BE2C (cell line): ENCODE data around the gene JAG1.

Experiments used
- DNase-seq: peaks from one replicate; pipeline ENCODE4 v3.0.0-alpha.2; 2020
- H3K27me3 ChIP-seq: fragments of 250-450 bp; sonication (Bioruptor Pico); 2 replicates; pipeline ENCODE4 v1.5.1; 2020; ENCODE audit warnings: mild to moderate bottlenecking
- H3K36me3 ChIP-seq: fragments of 250-450 bp; sonication (Bioruptor Pico); 2 replicates; pipeline ENCODE4 v1.5.1; 2020; ENCODE audit warnings: mild to moderate bottlenecking
- H3K4me1 ChIP-seq: fragments of 250-450 bp; sonication (Bioruptor Pico); 2 replicates; pipeline ENCODE4 v1.5.1; 2020
- H3K4me3 ChIP-seq: 2 replicates; pipeline ENCODE4 v1.5.1; 2011; ENCODE audit warnings: low read depth, low read length
- H3K9me3 ChIP-seq: fragments of 250-450 bp; sonication (Bioruptor Pico); 2 replicates; pipeline ENCODE4 v1.5.1; 2020
- TF ChIP-seq, protein P1 (sequence below): IDR thresholded peaks from 2 replicates; pipeline ENCODE4 v1.5.1; 2012; ENCODE audit warnings: mild to moderate bottlenecking, low read depth, low read length

JAG1 gene

DNA sequence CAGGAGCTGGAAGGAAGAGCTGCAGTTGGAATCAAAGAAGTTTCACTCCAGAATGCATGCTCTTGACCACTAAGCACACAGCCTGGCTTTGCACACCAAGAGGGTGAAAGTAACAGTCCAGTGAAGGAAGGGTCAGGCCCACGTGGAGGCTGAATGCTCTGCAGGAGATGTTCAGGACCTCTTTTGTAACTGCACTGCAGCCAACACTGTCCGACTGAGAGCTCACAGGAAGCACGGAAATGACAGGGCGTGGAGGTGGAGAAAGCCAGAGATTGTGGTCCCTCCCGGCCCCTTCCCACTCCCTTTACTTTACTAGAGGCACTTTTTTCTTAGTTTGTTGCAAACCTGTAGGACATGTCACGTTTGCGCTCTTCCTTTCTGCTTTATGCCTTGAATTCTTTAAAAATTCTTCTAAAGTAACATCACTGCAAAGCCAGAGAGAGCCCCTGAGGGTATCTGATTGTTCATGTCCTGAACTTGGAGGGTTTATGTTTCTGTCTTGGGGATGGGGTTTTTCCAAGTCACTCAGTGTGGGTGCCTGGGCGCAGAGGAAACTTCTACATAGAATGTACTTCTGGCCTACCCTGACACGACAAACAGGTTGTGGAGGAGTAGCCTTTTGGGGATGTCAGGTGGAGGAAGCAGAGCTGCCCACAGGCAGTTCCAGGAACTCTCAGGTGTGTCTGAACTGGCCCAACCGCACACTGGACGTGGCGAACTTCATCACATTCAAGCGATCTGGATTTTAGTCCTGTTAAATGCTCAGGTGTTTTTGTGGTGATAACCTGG, 40.9 kb downstream of the JAG1 start:
- no peak for DNase-seq
- TF ChIP-seq, protein P1, sequence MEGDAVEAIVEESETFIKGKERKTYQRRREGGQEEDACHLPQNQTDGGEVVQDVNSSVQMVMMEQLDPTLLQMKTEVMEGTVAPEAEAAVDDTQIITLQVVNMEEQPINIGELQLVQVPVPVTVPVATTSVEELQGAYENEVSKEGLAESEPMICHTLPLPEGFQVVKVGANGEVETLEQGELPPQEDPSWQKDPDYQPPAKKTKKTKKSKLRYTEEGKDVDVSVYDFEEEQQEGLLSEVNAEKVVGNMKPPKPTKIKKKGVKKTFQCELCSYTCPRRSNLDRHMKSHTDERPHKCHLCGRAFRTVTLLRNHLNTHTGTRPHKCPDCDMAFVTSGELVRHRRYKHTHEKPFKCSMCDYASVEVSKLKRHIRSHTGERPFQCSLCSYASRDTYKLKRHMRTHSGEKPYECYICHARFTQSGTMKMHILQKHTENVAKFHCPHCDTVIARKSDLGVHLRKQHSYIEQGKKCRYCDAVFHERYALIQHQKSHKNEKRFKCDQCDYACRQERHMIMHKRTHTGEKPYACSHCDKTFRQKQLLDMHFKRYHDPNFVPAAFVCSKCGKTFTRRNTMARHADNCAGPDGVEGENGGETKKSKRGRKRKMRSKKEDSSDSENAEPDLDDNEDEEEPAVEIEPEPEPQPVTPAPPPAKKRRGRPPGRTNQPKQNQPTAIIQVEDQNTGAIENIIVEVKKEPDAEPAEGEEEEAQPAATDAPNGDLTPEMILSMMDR = no peak
- no peaks in the 10 kb centered on the region for H3K9me3 ChIP-seq
- H3K4me1 ChIP-seq = peaks cover under 1% of the 10 kb centered on the region; the same call in 1 of the 2 replicates
- H3K36me3 ChIP-seq = no peaks in the 10 kb centered on the region
- no peak overlapping the region for H3K4me3 ChIP-seq
- H3K27me3 ChIP-seq = no peaks in the 10 kb centered on the region

DNA sequence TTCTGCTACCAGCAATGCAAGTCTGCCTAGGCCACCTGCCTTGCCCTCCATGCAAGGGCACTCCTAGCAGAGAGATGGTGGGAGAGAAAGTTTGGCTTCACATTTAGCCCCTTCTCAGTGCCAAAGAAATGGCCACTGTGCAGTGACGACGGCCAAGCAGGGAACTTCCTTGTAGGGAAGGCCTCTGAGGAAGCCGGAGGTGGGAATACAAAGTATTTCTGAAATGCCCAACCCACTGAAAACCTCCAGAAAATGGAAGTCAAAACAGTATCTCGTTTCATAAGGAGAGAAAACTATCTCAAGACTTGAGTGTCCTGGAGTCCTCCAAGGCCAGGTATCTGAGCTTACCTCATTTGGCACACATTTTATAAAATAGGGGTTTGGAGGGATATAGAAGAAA, 42.7 kb downstream of the JAG1 start:
- no peaks in the 10 kb centered on the region for H3K27me3 ChIP-seq
- TF ChIP-seq, protein P1 = no peak
- no peak overlapping the region for H3K4me3 ChIP-seq
- H3K9me3 ChIP-seq = no peaks in the 10 kb centered on the region
- no peaks in the 10 kb centered on the region for H3K36me3 ChIP-seq
- no peak for DNase-seq
- H3K4me1 ChIP-seq = peaks cover 10% of the 10 kb centered on the region

DNA sequence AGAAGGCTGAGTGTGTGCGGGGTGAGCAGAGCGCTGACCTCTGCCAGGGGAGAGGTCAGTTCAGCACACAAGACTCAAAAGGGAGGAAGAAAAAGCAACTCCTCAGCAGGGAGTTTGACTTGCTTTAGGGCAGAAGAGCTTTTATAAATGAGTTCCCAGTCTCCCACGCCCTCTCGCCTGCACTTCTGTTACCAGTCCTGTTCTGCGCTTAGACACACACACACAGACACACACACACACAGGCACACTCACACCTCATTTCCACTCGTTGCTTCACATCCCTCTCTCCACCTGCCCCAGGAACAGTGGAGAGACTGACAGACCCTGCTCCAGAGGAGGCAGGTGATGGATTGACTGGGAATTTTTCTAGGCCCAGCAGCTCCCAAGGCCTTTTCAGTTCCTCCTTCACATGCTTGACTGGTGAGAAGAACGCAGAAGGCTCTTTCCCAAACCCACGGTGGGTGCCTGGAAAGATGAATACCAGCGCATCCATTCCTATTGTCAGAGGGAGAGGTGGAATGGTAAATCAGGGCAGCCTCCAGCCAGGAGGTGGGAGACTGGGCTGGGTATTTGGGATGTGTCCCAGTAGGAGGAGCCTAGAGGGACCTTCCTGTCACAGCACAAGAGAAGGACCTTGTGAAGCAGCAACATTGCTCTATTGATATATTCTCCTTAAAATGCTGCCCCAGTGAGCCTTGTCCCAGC, 43.7 kb downstream of the JAG1 start:
- H3K27me3 ChIP-seq = no peaks in the 10 kb centered on the region
- H3K9me3 ChIP-seq = no peaks in the 10 kb centered on the region
- H3K4me1 ChIP-seq = peaks cover 10% of the 10 kb centered on the region
- no peak overlapping the region for H3K4me3 ChIP-seq
- DNase-seq = no peak
- no peaks in the 10 kb centered on the region for H3K36me3 ChIP-seq
- TF ChIP-seq, protein P1 = no peak

DNA sequence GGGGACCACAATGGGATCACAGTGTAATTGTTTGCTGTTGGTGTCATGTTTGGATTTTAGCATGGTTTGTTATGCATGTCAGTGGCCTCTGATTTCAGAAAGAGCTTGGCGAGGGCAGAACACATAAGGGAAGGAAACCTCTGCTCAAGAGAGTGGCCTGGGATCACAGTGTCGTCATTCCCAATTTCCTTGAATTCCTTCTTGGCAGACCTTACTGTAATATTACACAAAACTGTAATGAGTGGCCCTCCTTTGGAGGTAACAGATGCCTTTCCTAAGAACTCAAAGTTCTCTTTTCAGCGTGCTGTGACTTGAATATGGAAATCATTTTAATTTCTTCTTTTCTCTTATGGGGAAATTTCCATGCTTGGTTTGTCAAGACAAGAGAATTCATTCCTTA, 46.9 kb downstream of the JAG1 start:
- H3K36me3 ChIP-seq = no peaks in the 10 kb centered on the region
- H3K4me1 ChIP-seq = peaks cover 10% of the 10 kb centered on the region
- no peak for DNase-seq
- H3K9me3 ChIP-seq = no peaks in the 10 kb centered on the region; the same call in 1 of the 2 replicates
- H3K4me3 ChIP-seq = no peak overlapping the region
- TF ChIP-seq, protein P1 = no peak
- no peaks in the 10 kb centered on the region for H3K27me3 ChIP-seq

DNA sequence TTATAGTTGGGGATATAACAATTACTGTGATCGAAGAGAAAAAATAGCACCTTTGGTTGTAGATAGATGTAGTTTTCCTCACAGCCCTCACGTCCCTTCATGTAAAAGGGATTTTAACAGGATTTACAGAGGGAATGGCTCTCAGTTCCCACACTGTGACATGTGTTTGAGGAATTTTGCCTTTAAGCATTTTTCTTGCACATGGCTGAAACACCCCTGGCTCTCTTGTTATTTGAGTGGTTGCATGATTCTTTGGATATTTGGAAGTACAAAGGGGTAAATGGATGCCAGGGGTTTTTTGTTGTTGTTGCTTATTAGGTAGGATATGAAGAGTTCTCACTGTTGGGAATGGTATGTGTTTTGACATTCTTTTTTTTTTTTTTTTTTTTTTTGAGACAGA, 48.2 kb downstream of the JAG1 start:
- Histone ChIP-seq H3K4me3 (no peak overlapping the region), H3K4me1 (peaks cover 10% of the 10 kb centered on the region), H3K9me3 (no peaks in the 10 kb centered on the region; the same call in 1 of the 2 replicates), H3K36me3 (no peaks in the 10 kb centered on the region), H3K27me3 (no peaks in the 10 kb centered on the region)
- DNase-seq = no peak
- TF ChIP-seq, protein P1 = no peak
